HL-60/S4 (cell line): ENCODE results near the gene DVL3.
"Not testable (repeated sequence)": the region's sequence is repeated elsewhere in the genome, so short reads cannot be mapped to it uniquely, and the experiment has no call there.

ENCODE experiments used
- in situ Hi-C: fragments of 300-500 bp; cut with MboI; formaldehyde crosslinking; loops from 2 replicates; pipeline ENCODE4 v1.14.3; 2022; ENCODE audit warnings: low sequenced_read_pairs

DVL3 gene

GRCh38 chr3:184155644-184156521 lies 706 bp downstream of the DVL3 start:
- in situ Hi-C loops, result no loop called here

GRCh38 chr3:184156522-184156955 lies 1.4 kb downstream of the DVL3 start:
- in situ Hi-C loops, result no loop called here

- in situ Hi-C loops, result no loop called here
Measured at GRCh38 chr3:184157206-184157605, 2.0 kb downstream of the DVL3 start.

- in situ Hi-C loops, result no loop called here
Measured at GRCh38 chr3:184158404-184158803, 3.2 kb downstream of the DVL3 start.

- in situ Hi-C loops, result no loop called here
Measured at GRCh38 chr3:184160456-184160855, 5.3 kb downstream of the DVL3 start.

- in situ Hi-C loops, result not testable (repeated sequence)
Measured at GRCh38 chr3:184162571-184163070, 7.4 kb downstream of the DVL3 start.

- in situ Hi-C loops, result no loop called here
Measured at GRCh38 chr3:184164648-184165330, 9.6 kb downstream of the DVL3 start.

GRCh38 chr3:184165543-184165942 lies 10.4 kb downstream of the DVL3 start:
- in situ Hi-C loops, result no loop called here

GRCh38 chr3:184166671-184167070 lies 11.5 kb downstream of the DVL3 start:
- in situ Hi-C loops, result no loop called here

- in situ Hi-C loops, result no loop called here
Measured at GRCh38 chr3:184167786-184168185, 12.6 kb downstream of the DVL3 start.

GRCh38 chr3:184168363-184169120 lies 13.4 kb downstream of the DVL3 start:
- in situ Hi-C loops, result no loop called here

- in situ Hi-C loops, result no loop called here
Measured at GRCh38 chr3:184169896-184170875, 15.0 kb downstream of the DVL3 start.

GRCh38 chr3:184171562-184171961 lies 16.4 kb downstream of the DVL3 start:
- in situ Hi-C loops, result no loop called here

- in situ Hi-C loops, result no loop called here
Measured at GRCh38 chr3:184172681-184173373, 17.6 kb downstream of the DVL3 start.

GRCh38 chr3:184173374-184173722 lies 18.2 kb downstream of the DVL3 start:
- in situ Hi-C loops, result no loop called here

- in situ Hi-C loops, result no loop called here
Measured at GRCh38 chr3:184174284-184174645, 19.1 kb downstream of the DVL3 start.

- in situ Hi-C loops, result no loop called here
Measured at GRCh38 chr3:184174646-184175492, 19.7 kb downstream of the DVL3 start, which contains the start of gene AP2M1. AP2M1 (plus strand) TSS chr3:184174855; CDS start chr3:184176994, 2,139 bp downstream.

GRCh38 chr3:184175506-184175905 lies 20.3 kb downstream of the DVL3 start:
- in situ Hi-C loops, result no loop called here

- in situ Hi-C loops, result no loop called here
Measured at GRCh38 chr3:184175981-184176376, 20.8 kb downstream of the DVL3 start.
